ENCODE results near the gene TMEM200A. TPM values are rescaled to one million over a fixed set of nuclear protein-coding genes. Genes with fewer than 3 reads are reported as not detected.

The TMEM200A gene
- total RNA-seq, 5 donors from 2014 or later (not counting 1 experiment from before 2014, with no cell fraction given), result 1.2 to 5.5 (median 3.4) TPM

- H3K36me3 ChIP-seq (ENCODE audit: control insufficient read depth in 2 of 2, extremely low read depth in 1 of 2, insufficient read depth in 1 of 2, low read length in 1 of 2), result no peaks in the 10 kb centered on the region
- DNase-seq (no peak), ATAC-seq (replicated peaks in 1 of 4) (no peak)
- H3K9me3 ChIP-seq, result no peaks in the 10 kb centered on the region
- WGBS (ENCODE audit: insufficient coverage), result 100% methylated on average over 1 of the region's 2 CpGs
- POLR2A ChIA-PET, result no interaction called here
- H3K27ac Mint-ChIP-seq, result no peak overlapping the region
- CTCF ChIA-PET, result no interaction called here
- H3K27ac ChIP-seq (ENCODE audit: low read length), result no peak overlapping the region
- no peak overlapping the region for H3K4me3 Mint-ChIP-seq
- H3K27me3 ChIP-seq (replicated peaks in 1 of 2; ENCODE audit: control insufficient read depth in 2 of 2, extremely low read depth in 1 of 2, insufficient read depth in 2 of 2, low read length in 1 of 2), result peaks cover 0 to 5% of the 10 kb centered on the region in 2 experiments
- H3K4me1 ChIP-seq (ENCODE audit: control insufficient read depth in 1 of 2, extremely low read depth in 1 of 2, insufficient read depth in 2 of 2, low read length in 2 of 2), result peaks cover 0 to 4% of the 10 kb centered on the region in 2 experiments
- H3K36me3 Mint-ChIP-seq, result no peaks in the 10 kb centered on the region
- H3K4me3 ChIP-seq (ENCODE audit: control insufficient read depth in 1 of 2, extremely low read depth in 1 of 2, low read length in 1 of 2), result no peak overlapping the region
- H3K27me3 Mint-ChIP-seq, result no peaks in the 10 kb centered on the region
- H3K9me3 Mint-ChIP-seq, result no peaks in the 10 kb centered on the region
- H3K4me1 Mint-ChIP-seq, result peaks cover 3 to 10% (median 8%) of the 10 kb centered on the region in 3 donors
These were observed 43.7 kb downstream of the TMEM200A start for GRCh38 chr6:130409418-130410100.

- Histone ChIP-seq H3K4me1 (ENCODE audit: control insufficient read depth in 1 of 2, extremely low read depth in 1 of 2, insufficient read depth in 2 of 2, low read length in 2 of 2) (peaks cover 0 to 1% of the 10 kb centered on the region in 2 experiments), H3K4me3 (ENCODE audit: control insufficient read depth in 1 of 2, extremely low read depth in 1 of 2, low read length in 1 of 2) (no peak overlapping the region), H3K36me3 (ENCODE audit: control insufficient read depth in 2 of 2, extremely low read depth in 1 of 2, insufficient read depth in 1 of 2, low read length in 1 of 2) (no peaks in the 10 kb centered on the region), H3K27me3 (replicated peaks in 1 of 2; ENCODE audit: control insufficient read depth in 2 of 2, extremely low read depth in 1 of 2, insufficient read depth in 2 of 2, low read length in 1 of 2) (peaks cover 0 to 5% of the 10 kb centered on the region in 2 experiments), H3K9me3 (no peaks in the 10 kb centered on the region), H3K27ac (ENCODE audit: low read length) (no peak overlapping the region)
- no peaks in the 10 kb centered on the region for H3K9me3 Mint-ChIP-seq
- WGBS (ENCODE audit: insufficient coverage), result 91% methylated on average over 2 of the region's 2 CpGs
- POLR2A ChIA-PET, result interaction anchor here in 1 of 2 donors (0.6 kb wide), 1 partner anchor 9 kb away, joined by 4 read pairs; no protein-coding TSS in a partner anchor
- H3K27ac Mint-ChIP-seq, result no peak overlapping the region
- ATAC-seq (replicated peaks in 1 of 4), result no peak
- CTCF ChIA-PET, result no interaction called here
- no peaks in the 10 kb centered on the region for H3K27me3 Mint-ChIP-seq
- peaks cover 0 to 6% (median 0%) of the 10 kb centered on the region in 3 donors for H3K4me1 Mint-ChIP-seq
- no peak overlapping the region for H3K4me3 Mint-ChIP-seq
- DNase-seq, result no peak
- H3K36me3 Mint-ChIP-seq, result no peaks in the 10 kb centered on the region
These were observed 45.7 kb downstream of the TMEM200A start for GRCh38 chr6:130411481-130411880.

GRCh38 chr6:130412556-130413290 is 46.9 kb downstream of the TMEM200A start:
- no peaks in the 10 kb centered on the region for H3K27me3 Mint-ChIP-seq
- no peak for DNase-seq
- no peaks in the 10 kb centered on the region for H3K9me3 Mint-ChIP-seq
- peaks cover 0 to 5% of the 10 kb centered on the region in 2 experiments for H3K27me3 ChIP-seq (replicated peaks in 1 of 2; ENCODE audit: control insufficient read depth in 2 of 2, extremely low read depth in 1 of 2, insufficient read depth in 2 of 2, low read length in 1 of 2)
- no peak overlapping the region for H3K27ac Mint-ChIP-seq
- CTCF ChIA-PET, result interaction anchor here in 1 of 2 donors (0.6 kb wide), 2 partner anchors 8 to 812 kb away, joined by 3 to 4 read pairs; no protein-coding TSS in a partner anchor
- peaks cover 0 to under 1% (median under 1%) of the 10 kb centered on the region in 3 donors for H3K4me1 Mint-ChIP-seq
- no peaks in the 10 kb centered on the region for H3K36me3 ChIP-seq (ENCODE audit: control insufficient read depth in 2 of 2, extremely low read depth in 1 of 2, insufficient read depth in 1 of 2, low read length in 1 of 2)
- no peak overlapping the region for H3K4me3 ChIP-seq (ENCODE audit: control insufficient read depth in 1 of 2, extremely low read depth in 1 of 2, low read length in 1 of 2)
- H3K36me3 Mint-ChIP-seq, result no peaks in the 10 kb centered on the region
- no peaks in the 10 kb centered on the region for H3K4me1 ChIP-seq (ENCODE audit: control insufficient read depth in 1 of 2, extremely low read depth in 1 of 2, insufficient read depth in 2 of 2, low read length in 2 of 2)
- ATAC-seq (replicated peaks in 1 of 4), result no peak
- WGBS (ENCODE audit: insufficient coverage), result no CpG with 5 or more reads among the region's 1 CpG
- H3K9me3 ChIP-seq, result no peaks in the 10 kb centered on the region
- H3K27ac ChIP-seq (ENCODE audit: low read length), result no peak overlapping the region
- H3K4me3 Mint-ChIP-seq, result no peak overlapping the region
- POLR2A ChIA-PET, result no interaction called here

GRCh38 chr6:130417951-130418350 is 52.1 kb downstream of the TMEM200A start:
- ChIA-PET POLR2A (no interaction called here), CTCF (no interaction called here)
- no peak overlapping the region for H3K27ac Mint-ChIP-seq
- Histone ChIP-seq H3K4me1 (ENCODE audit: control insufficient read depth in 1 of 2, extremely low read depth in 1 of 2, insufficient read depth in 2 of 2, low read length in 2 of 2) (no peaks in the 10 kb centered on the region), H3K27ac (ENCODE audit: low read length) (no peak overlapping the region), H3K27me3 (replicated peaks in 1 of 2; ENCODE audit: control insufficient read depth in 2 of 2, extremely low read depth in 1 of 2, insufficient read depth in 2 of 2, low read length in 1 of 2) (no peaks in the 10 kb centered on the region), H3K4me3 (ENCODE audit: control insufficient read depth in 1 of 2, extremely low read depth in 1 of 2, low read length in 1 of 2) (no peak overlapping the region), H3K9me3 (no peaks in the 10 kb centered on the region), H3K36me3 (ENCODE audit: control insufficient read depth in 2 of 2, extremely low read depth in 1 of 2, insufficient read depth in 1 of 2, low read length in 1 of 2) (no peaks in the 10 kb centered on the region)
- H3K9me3 Mint-ChIP-seq, result no peaks in the 10 kb centered on the region
- no peaks in the 10 kb centered on the region for H3K27me3 Mint-ChIP-seq
- ATAC-seq (replicated peaks in 1 of 4) (no peak), DNase-seq (no peak)
- peaks cover 7% of the 10 kb centered on the region for H3K36me3 Mint-ChIP-seq
- no peak overlapping the region for H3K4me3 Mint-ChIP-seq
- H3K4me1 Mint-ChIP-seq, result peaks cover 0 to 4% (median 3%) of the 10 kb centered on the region in 3 donors

GRCh38 chr6:130420911-130421310 is 55.1 kb downstream of the TMEM200A start:
- Histone ChIP-seq H3K36me3 (ENCODE audit: control insufficient read depth in 2 of 2, extremely low read depth in 1 of 2, insufficient read depth in 1 of 2, low read length in 1 of 2) (no peaks in the 10 kb centered on the region), H3K4me1 (ENCODE audit: control insufficient read depth in 1 of 2, extremely low read depth in 1 of 2, insufficient read depth in 2 of 2, low read length in 2 of 2) (no peaks in the 10 kb centered on the region), H3K27me3 (replicated peaks in 1 of 2; ENCODE audit: control insufficient read depth in 2 of 2, extremely low read depth in 1 of 2, insufficient read depth in 2 of 2, low read length in 1 of 2) (no peaks in the 10 kb centered on the region), H3K4me3 (ENCODE audit: control insufficient read depth in 1 of 2, extremely low read depth in 1 of 2, low read length in 1 of 2) (no peak overlapping the region), H3K27ac (ENCODE audit: low read length) (no peak overlapping the region), H3K9me3 (no peaks in the 10 kb centered on the region)
- CTCF ChIA-PET, result no interaction called here
- peaks cover 9% of the 10 kb centered on the region for H3K36me3 Mint-ChIP-seq
- H3K4me1 Mint-ChIP-seq, result peaks cover 0 to 4% (median 3%) of the 10 kb centered on the region in 3 donors
- POLR2A ChIA-PET, result interaction anchor here in 1 of 2 donors (0.5 kb wide), 1 partner anchor 9 kb away, joined by 4 read pairs; no protein-coding TSS in a partner anchor
- H3K27me3 Mint-ChIP-seq, result no peaks in the 10 kb centered on the region
- no peak overlapping the region for H3K27ac Mint-ChIP-seq
- no CpG with 5 or more reads among the region's 4 CpGs for WGBS (ENCODE audit: insufficient coverage)
- no peak for DNase-seq
- H3K4me3 Mint-ChIP-seq, result no peak overlapping the region
- no peak for ATAC-seq (replicated peaks in 1 of 4)
- no peaks in the 10 kb centered on the region for H3K9me3 Mint-ChIP-seq

- ATAC-seq (replicated peaks in 1 of 4) (no peak), DNase-seq (no peak)
- Histone ChIP-seq H3K27ac (ENCODE audit: low read length) (no peak overlapping the region), H3K4me3 (ENCODE audit: control insufficient read depth in 1 of 2, extremely low read depth in 1 of 2, low read length in 1 of 2) (no peak overlapping the region), H3K27me3 (replicated peaks in 1 of 2; ENCODE audit: control insufficient read depth in 2 of 2, extremely low read depth in 1 of 2, insufficient read depth in 2 of 2, low read length in 1 of 2) (no peaks in the 10 kb centered on the region), H3K4me1 (ENCODE audit: control insufficient read depth in 1 of 2, extremely low read depth in 1 of 2, insufficient read depth in 2 of 2, low read length in 2 of 2) (no peaks in the 10 kb centered on the region), H3K9me3 (no peaks in the 10 kb centered on the region), H3K36me3 (ENCODE audit: control insufficient read depth in 2 of 2, extremely low read depth in 1 of 2, insufficient read depth in 1 of 2, low read length in 1 of 2) (no peaks in the 10 kb centered on the region)
- Mint-ChIP-seq H3K36me3 (peaks cover 9% of the 10 kb centered on the region), H3K4me3 (no peak overlapping the region), H3K27me3 (no peaks in the 10 kb centered on the region), H3K27ac (no peak overlapping the region), H3K4me1 (peaks cover 0 to 4% (median 3%) of the 10 kb centered on the region in 3 donors), H3K9me3 (no peaks in the 10 kb centered on the region)
- CTCF ChIA-PET, result no interaction called here
- WGBS (ENCODE audit: insufficient coverage), result no CpG with 5 or more reads among the region's 1 CpG
- POLR2A ChIA-PET, result no interaction called here
These were observed 55.8 kb downstream of the TMEM200A start for GRCh38 chr6:130421585-130421984.
